HUES6 (cell line): ENCODE data around the gene ACOXL.
"Not testable (repeated sequence)": the region's sequence is repeated elsewhere in the genome, so short reads cannot be mapped to it uniquely, and the experiment has no call there.

Experiments used
- H3K27ac ChIP-seq: 2 replicates; pipeline ENCODE4 v1.7.0; 2013; ENCODE audit warnings: low read depth, mild to moderate bottlenecking, low read length, inconsistent platforms
- H3K27me3 ChIP-seq: 2 replicates; pipeline ENCODE4 v1.6.1; 2013; ENCODE audit warnings: low read length; ENCODE audit not compliant: control insufficient read depth, insufficient read depth
- H3K36me3 ChIP-seq: 2 replicates; pipeline ENCODE4 v1.6.1; 2013; ENCODE audit warnings: low read length; ENCODE audit not compliant: control insufficient read depth, insufficient read depth
- H3K4me1 ChIP-seq: 2 replicates; pipeline ENCODE4 v1.6.1; 2013; ENCODE audit warnings: low read length; ENCODE audit not compliant: control insufficient read depth, insufficient read depth
- H3K4me3 ChIP-seq: 2 replicates; pipeline ENCODE4 v1.5.1; 2013; ENCODE audit warnings: low read depth, low read length
- H3K9ac ChIP-seq: one replicate; pipeline ENCODE4 v1.6.1; 2013; ENCODE audit warnings: mild to moderate bottlenecking, low read length
- H3K9me3 ChIP-seq: 2 replicates; pipeline ENCODE4 v1.6.1; 2013; ENCODE audit warnings: low read depth, low read length; ENCODE audit not compliant: control insufficient read depth, insufficient read depth

The ACOXL gene

DNA sequence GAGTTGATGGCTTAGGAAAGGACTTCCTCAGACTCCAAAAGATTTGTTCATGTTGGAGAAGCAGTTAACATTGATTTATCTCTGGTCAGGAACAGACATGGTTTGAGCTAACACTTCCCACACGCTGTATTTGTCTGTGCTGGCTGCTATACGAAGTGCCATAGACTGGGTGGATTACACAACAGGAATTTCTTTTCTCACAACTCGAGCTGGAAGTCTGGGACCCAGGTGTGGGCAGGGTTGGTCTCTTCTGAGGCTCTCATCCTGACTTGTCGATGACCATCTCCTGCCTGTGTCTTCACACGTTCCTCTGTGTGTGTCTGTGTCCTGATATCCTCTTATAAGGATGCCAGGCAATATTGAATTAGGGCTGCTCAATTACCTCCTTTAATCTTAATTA is 224.9 kb downstream of the ACOXL start:
- Histone ChIP-seq H3K9me3 (no peaks in the 10 kb centered on the region), H3K4me1 (peaks cover 9% of the 10 kb centered on the region; the same call in 1 of the 2 replicates), H3K36me3 (no peaks in the 10 kb centered on the region), H3K9ac (no peak overlapping the region), H3K27me3 (no peaks in the 10 kb centered on the region), H3K4me3 (no peak overlapping the region), H3K27ac (no peak overlapping the region)

DNA sequence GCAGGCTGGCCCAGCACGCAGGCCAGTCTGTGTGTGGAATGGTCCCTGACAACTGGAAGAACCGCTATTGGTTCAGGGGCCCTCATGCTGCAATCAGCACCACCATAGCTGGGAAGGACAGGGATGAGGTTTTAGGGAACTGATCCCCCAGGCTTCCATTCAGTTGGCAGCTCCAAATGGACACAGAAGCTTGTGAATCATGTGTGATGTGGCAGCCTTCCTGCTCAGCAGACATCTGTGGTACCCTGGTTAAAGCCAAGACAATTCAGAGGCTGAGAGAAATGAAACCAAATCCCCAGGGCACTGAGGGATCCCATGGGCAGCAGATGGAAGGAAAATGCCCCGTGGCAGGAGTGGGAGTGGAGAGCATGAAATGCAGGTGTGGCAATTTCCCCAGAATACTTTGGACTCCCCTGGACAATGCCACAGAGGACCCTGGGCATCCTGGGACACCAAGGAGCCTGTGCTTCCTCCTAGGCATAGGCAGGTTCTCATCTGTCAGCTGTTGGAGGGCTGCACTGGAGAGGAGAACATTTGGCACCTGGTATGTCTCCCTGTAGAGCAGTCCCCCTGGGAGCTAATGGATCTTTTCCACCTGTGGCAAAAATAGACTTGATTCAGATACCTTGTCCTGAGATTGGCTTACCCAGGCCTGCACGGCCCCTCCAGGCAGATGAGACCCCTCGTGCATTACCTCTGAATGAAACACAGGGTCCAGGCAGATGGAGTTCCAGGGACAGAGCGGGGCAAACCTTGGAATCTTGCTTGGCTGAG is 226.2 kb downstream of the ACOXL start:
- no peak overlapping the region for H3K27ac ChIP-seq
- H3K4me1 ChIP-seq: peaks cover 9% of the 10 kb centered on the region; the same call in 1 of the 2 replicates
- H3K9ac ChIP-seq: no peak overlapping the region
- no peaks in the 10 kb centered on the region for H3K9me3 ChIP-seq
- H3K36me3 ChIP-seq: no peaks in the 10 kb centered on the region
- H3K27me3 ChIP-seq: no peaks in the 10 kb centered on the region
- no peak overlapping the region for H3K4me3 ChIP-seq

DNA sequence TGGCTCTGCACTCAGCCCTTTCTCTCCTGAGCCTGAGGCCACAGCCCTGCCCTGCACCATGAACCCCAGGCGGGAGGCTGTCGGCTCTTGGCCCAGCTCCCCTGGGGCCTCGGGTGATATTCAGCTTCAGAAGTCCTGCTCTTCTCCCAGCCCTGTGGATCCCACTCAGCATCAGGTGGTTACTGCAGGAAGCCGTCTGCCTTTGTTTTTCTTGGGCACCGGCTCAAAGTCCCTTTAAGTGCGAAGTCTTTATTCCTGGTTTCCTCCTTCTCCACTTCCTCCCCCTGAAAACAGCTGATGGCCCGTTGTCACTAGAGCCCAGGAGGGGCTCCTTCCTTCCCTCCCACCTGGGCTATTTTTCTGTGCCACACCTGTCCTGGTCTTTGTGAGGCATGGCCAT is 226.8 kb downstream of the ACOXL start:
- no peak overlapping the region for H3K4me3 ChIP-seq
- peaks cover 9% of the 10 kb centered on the region; the same call in 1 of the 2 replicates for H3K4me1 ChIP-seq
- H3K27ac ChIP-seq: no peak overlapping the region
- no peaks in the 10 kb centered on the region for H3K9me3 ChIP-seq
- H3K36me3 ChIP-seq: no peaks in the 10 kb centered on the region
- no peaks in the 10 kb centered on the region for H3K27me3 ChIP-seq
- no peak overlapping the region for H3K9ac ChIP-seq

DNA sequence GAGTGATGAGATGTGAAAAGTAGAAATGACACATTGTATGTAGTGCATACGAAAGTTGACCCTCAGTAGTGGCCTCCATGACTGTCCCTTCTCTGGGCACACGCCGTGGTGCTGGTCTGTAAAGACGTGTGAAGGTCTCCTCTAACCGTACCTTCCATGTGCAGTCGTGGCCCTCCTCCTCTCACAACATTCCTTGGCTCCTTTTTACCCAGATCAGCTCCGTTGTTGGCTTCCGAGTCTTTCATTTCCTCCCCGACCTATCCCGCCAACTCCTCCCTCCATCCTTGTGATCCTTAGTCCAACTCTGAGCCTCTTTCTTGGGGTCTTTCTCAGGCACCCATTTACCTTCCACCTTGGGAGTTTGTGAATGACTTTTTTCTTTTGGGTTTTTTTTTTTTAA is 227.9 kb downstream of the ACOXL start:
- H3K36me3 ChIP-seq: 0 out of 2 replicates have a peak, but pooled peaks cover 2% of the 10 kb centered on the region
- H3K9me3 ChIP-seq: no peaks in the 10 kb centered on the region
- H3K27ac ChIP-seq: no peak overlapping the region
- H3K4me1 ChIP-seq: peaks cover 4% of the 10 kb centered on the region; the same call in 1 of the 2 replicates
- H3K9ac ChIP-seq: no peak overlapping the region
- no peaks in the 10 kb centered on the region for H3K27me3 ChIP-seq
- H3K4me3 ChIP-seq: no peak overlapping the region

DNA sequence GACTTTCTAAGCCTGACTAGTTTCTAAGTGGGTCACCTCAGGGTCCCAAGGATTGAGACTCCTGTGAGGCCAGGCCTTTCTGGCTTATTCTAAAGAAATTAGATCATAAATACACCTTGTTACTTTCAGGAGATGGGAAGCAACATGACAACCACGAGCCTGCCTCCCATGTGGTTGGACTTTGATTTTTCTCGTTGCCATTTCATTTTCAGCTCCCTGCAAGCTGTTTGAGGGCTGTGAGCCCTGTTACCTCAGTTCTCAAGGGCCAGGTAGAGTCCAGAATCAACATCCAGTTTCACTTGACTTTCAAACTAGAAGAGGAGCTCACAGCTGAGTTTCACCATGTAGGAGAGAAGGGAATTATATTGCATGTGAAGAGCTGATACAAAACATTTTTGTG is 228.6 kb downstream of the ACOXL start:
- Histone ChIP-seq H3K9ac (no peak overlapping the region), H3K4me1 (no peaks in the 10 kb centered on the region), H3K36me3 (0 out of 2 replicates have a peak, but pooled peaks cover 2% of the 10 kb centered on the region), H3K27ac (no peak overlapping the region), H3K4me3 (no peak overlapping the region), H3K9me3 (no peaks in the 10 kb centered on the region), H3K27me3 (no peaks in the 10 kb centered on the region)

DNA sequence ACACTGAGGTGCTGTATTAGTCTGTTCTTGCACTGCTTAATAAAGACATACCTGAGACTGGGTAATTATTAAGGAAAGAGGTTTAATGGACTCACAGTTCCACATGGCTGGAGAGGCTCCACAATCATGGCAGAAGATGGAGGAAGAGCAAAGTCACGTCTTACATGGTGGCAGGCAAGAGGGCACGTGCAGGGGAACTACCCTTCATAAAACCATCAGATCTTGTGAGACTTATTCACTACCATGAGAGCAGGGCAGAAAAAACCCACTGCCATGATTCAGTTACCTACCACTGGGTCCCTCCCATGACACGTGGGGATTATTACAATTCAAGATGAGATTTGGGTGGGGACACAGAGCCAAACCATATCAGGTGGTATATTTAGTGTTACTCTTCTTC is 229.3 kb downstream of the ACOXL start:
- not testable (repeated sequence) for H3K4me3 ChIP-seq, H3K9ac ChIP-seq, H3K4me1 ChIP-seq, H3K36me3 ChIP-seq, H3K27me3 ChIP-seq, H3K27ac ChIP-seq, H3K9me3 ChIP-seq

DNA sequence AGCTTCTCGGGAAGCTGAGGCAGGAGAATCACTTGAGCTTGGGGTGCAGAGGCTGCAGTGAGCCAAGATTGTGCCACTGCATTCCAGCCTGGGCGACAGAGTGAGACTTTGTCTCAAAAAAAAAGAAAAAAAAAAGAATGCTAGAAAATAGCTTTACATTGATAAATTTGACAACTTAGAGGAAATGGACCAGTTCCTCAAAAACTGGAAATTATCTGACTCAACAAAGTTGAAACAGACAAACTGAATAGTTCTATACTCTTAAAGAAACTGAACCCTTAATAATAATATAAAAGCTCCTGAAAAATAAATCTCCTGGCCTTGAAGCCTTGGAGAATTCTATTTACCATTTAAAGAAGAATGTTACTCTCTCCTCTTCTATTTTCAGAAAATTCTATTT is 237.3 kb downstream of the ACOXL start:
- Histone ChIP-seq H3K9ac (no peak overlapping the region), H3K36me3 (no peaks in the 10 kb centered on the region), H3K27ac (no peak overlapping the region), H3K27me3 (no peaks in the 10 kb centered on the region), H3K4me1 (no peaks in the 10 kb centered on the region), H3K4me3 (no peak overlapping the region), H3K9me3 (peaks cover 9% of the 10 kb centered on the region)

DNA sequence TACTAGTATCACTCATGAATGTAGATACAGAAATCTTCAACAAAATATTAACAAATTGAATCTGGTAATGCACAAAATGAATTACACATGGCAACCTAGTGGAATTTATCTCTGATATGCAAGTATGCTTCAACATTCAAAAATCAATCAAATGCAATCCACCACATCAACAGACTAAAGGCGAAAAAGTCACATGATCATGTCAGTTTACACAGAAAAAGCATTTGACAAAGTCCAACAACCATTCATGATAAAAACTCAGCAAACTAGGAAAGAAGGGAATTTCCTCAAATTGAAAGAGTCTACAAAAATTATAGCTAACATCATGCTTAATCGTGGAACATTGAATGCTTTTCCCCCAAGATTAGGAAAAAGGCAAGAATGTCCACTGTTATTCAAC is 237.8 kb downstream of the ACOXL start:
- no peak overlapping the region for H3K4me3 ChIP-seq
- peaks cover 9% of the 10 kb centered on the region for H3K9me3 ChIP-seq
- H3K9ac ChIP-seq: no peak overlapping the region
- H3K27ac ChIP-seq: no peak overlapping the region
- H3K36me3 ChIP-seq: no peaks in the 10 kb centered on the region
- H3K27me3 ChIP-seq: no peaks in the 10 kb centered on the region
- H3K4me1 ChIP-seq: no peaks in the 10 kb centered on the region

DNA sequence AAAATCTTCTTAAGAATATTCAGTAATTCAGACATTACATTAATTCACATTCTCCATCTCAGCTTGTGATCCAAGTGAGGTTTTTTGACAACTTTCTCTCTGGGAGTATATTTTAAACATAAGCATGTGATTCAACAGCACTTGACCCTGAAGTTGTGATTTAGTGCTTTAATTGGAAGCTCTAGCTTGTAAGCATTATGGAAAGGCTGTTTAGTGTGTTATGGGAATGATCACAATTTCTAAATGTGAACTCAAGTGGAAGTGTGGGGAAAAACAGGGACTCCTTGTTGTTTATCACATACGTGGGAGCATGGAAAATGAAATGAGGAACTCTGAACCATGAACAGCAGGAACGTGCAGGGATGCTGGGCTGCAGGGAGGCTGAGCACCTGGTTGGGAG is 239.4 kb downstream of the ACOXL start:
- Histone ChIP-seq H3K27ac (no peak overlapping the region), H3K4me1 (no peaks in the 10 kb centered on the region), H3K9ac (no peak overlapping the region), H3K4me3 (no peak overlapping the region), H3K9me3 (peaks cover 9% of the 10 kb centered on the region), H3K36me3 (no peaks in the 10 kb centered on the region), H3K27me3 (no peaks in the 10 kb centered on the region)

DNA sequence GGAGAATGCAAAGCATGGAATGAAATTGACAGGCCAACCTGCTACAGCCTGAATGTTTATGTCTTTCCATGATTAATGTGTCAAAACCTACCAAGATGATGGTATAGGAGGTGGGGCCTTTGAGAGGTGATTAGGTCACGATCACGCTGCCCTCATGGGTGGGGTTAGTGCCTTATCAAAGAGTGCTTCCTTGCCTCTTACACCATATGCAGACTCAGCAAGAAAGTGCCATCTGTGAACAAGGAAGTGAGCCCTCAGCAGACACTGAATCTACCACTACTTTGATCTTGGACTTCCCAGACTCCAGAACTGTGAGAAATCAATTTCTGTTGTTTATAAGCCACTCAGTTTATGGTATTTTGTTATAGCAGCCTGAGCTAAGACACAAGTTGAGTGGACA is 240.9 kb downstream of the ACOXL start:
- Histone ChIP-seq H3K36me3 (no peaks in the 10 kb centered on the region), H3K27me3 (no peaks in the 10 kb centered on the region)

DNA sequence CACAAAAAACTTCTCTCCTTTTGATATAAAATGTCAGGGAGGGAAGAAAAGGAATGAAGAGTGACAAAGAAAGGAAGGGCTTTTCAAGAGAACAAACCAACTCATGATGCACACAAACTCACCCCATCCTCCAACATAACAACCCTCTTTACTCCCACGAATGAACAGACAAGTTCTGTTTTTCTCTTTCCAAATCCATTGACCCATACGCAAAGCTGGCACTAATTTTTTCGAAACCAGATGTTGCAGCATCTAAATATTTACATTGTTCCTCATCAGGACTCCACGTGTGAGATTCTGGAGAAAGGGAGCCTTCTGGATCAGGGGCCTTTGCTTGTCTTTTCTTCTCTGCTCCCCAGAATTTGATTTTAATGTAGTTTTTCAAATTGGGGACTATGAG is 245.0 kb downstream of the ACOXL start:
- H3K36me3 ChIP-seq: no peaks in the 10 kb centered on the region
- no peaks in the 10 kb centered on the region for H3K27me3 ChIP-seq
- no peak overlapping the region for H3K9ac ChIP-seq
- H3K4me3 ChIP-seq: no peak overlapping the region
- no peak overlapping the region for H3K27ac ChIP-seq
- H3K9me3 ChIP-seq: peaks cover 4% of the 10 kb centered on the region
- H3K4me1 ChIP-seq: peaks cover 15% of the 10 kb centered on the region

More for the DNA sequence above, 240.9 kb downstream of the ACOXL start:
- no peak overlapping the region for H3K4me3 ChIP-seq
- H3K9ac ChIP-seq: no peak overlapping the region
- H3K4me1 ChIP-seq: no peaks in the 10 kb centered on the region
- H3K27ac ChIP-seq: no peak overlapping the region
- peaks cover 9% of the 10 kb centered on the region for H3K9me3 ChIP-seq
